D721Med (cell line): ENCODE data around the gene DUSP9.

Experiments used
- DNase-seq: peaks from one replicate; pipeline ENCODE4 v3.0.0; 2011; ENCODE audit warnings: low spot score; ENCODE audit not compliant: insufficient read length
- FAIRE-seq: peaks from 2 replicates; lab custom pipeline; 2011; peaks lifted over from hg19 to GRCh38; lab: Jason Lieb, UNC
- CTCF ChIP-seq: IDR thresholded peaks from 2 replicates; pipeline ENCODE4 v1.5.1; 2012; ENCODE audit warnings: mild to moderate bottlenecking, control low read depth; ENCODE audit not compliant: insufficient read depth; ENCODE audit errors: missing control alignments

Gene DUSP9

GRCh38 chrX:153642051-153642654 is 4.8 kb upstream of the DUSP9 start:
- no peak for TF ChIP-seq CTCF
- FAIRE-seq, result no peak
- no peak for DNase-seq

GRCh38 chrX:153642655-153643430 is 4.2 kb upstream of the DUSP9 start:
- no peak for DNase-seq
- TF ChIP-seq CTCF, result no peak
- FAIRE-seq, result no peak

- TF ChIP-seq CTCF, result peak; percentile 27
- FAIRE-seq, result no peak
- DNase-seq, result no peak
Observed at GRCh38 chrX:153643431-153644351, 3.3 kb upstream of the DUSP9 start.

GRCh38 chrX:153644356-153645125 is 2.5 kb upstream of the DUSP9 start:
- FAIRE-seq (no peak), DNase-seq (no peak)
- TF ChIP-seq CTCF, result peak; percentile 18

- FAIRE-seq, result no peak
- TF ChIP-seq CTCF, result no peak
- no peak for DNase-seq
Observed at GRCh38 chrX:153645151-153645550, 1.9 kb upstream of the DUSP9 start.

- DNase-seq (no peak), FAIRE-seq (no peak)
- TF ChIP-seq CTCF, result no peak
Observed at GRCh38 chrX:153645921-153646488, 998 bp upstream of the DUSP9 start.
